ENCODE results near the gene NR3C2. TPM values are rescaled to one million over a fixed set of nuclear protein-coding genes. Genes with fewer than 3 reads are reported as not detected.

The NR3C2 gene
- total RNA-seq, 2 donors from 2014 or later: 0.44 to 0.82 TPM

GRCh38 chr4:148405161-148405893 is 36.9 kb downstream of the NR3C2 start:
- H3K9me3 ChIP-seq (ENCODE audit: control insufficient read depth, low read length): no peaks in the 10 kb centered on the region
- H3K36me3 ChIP-seq (ENCODE audit: control insufficient read depth, insufficient read depth, low read length): no peaks in the 10 kb centered on the region
- TF ChIP-seq, protein P1, sequence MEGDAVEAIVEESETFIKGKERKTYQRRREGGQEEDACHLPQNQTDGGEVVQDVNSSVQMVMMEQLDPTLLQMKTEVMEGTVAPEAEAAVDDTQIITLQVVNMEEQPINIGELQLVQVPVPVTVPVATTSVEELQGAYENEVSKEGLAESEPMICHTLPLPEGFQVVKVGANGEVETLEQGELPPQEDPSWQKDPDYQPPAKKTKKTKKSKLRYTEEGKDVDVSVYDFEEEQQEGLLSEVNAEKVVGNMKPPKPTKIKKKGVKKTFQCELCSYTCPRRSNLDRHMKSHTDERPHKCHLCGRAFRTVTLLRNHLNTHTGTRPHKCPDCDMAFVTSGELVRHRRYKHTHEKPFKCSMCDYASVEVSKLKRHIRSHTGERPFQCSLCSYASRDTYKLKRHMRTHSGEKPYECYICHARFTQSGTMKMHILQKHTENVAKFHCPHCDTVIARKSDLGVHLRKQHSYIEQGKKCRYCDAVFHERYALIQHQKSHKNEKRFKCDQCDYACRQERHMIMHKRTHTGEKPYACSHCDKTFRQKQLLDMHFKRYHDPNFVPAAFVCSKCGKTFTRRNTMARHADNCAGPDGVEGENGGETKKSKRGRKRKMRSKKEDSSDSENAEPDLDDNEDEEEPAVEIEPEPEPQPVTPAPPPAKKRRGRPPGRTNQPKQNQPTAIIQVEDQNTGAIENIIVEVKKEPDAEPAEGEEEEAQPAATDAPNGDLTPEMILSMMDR (conservative IDR thresholded peaks at IDR 0.05): no peak
- no peak overlapping the region for H3K9ac ChIP-seq (ENCODE audit: extremely low read depth, low read length, poor library complexity, severe bottlenecking)
- no peak overlapping the region for H3K4me3 ChIP-seq (ENCODE audit: low read length)
- no peaks in the 10 kb centered on the region for H3K4me1 ChIP-seq (ENCODE audit: control insufficient read depth, insufficient read depth, low read length)
- no peak overlapping the region for H3K27ac ChIP-seq (ENCODE audit: low read depth, low read length)
- Mint-ChIP-seq H3K36me3 (ENCODE audit: low read depth) (no peaks in the 10 kb centered on the region), H3K4me3 (no peak overlapping the region), H3K27me3 (ENCODE audit: insufficient read depth) (no peaks in the 10 kb centered on the region), H3K4me1 (no peaks in the 10 kb centered on the region), H3K27ac (no peak overlapping the region), H3K9me3 (no peaks in the 10 kb centered on the region)
- no peaks in the 10 kb centered on the region for H3K27me3 ChIP-seq (ENCODE audit: control insufficient read depth, insufficient read depth, low read length, poor library complexity, severe bottlenecking)
- WGBS, 2 experiments (ENCODE audit: insufficient coverage in 1 of 2, insufficient read length in 1 of 2): 88 to 100% methylated on average over 4 to 5 of the region's 5 CpGs
- DNase-seq: no peak

DNA sequence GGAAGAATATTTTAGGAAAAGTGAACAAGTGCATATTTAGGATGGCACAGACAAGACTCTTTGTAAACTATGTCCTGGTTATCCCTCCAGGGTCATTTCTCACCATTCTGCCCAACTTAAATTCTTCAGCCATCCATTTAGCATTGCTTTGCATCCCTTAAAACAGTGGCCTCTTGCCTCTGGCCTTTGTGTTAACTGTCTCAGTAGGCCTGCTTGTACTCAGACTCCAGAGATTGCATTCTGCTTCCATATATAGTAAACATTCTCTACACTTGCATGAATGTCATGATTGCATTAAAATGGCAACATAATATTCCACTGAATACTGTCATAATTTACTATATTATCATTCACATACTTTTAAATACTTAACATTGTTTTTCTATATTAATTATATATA is 43.2 kb downstream of the NR3C2 start:
- no peak for DNase-seq
- H3K9me3 ChIP-seq (ENCODE audit: control insufficient read depth, low read length): no peaks in the 10 kb centered on the region
- H3K4me3 ChIP-seq (ENCODE audit: low read length): no peak overlapping the region
- Mint-ChIP-seq H3K4me1 (no peaks in the 10 kb centered on the region), H3K27ac (no peak overlapping the region), H3K27me3 (ENCODE audit: insufficient read depth) (no peaks in the 10 kb centered on the region), H3K36me3 (ENCODE audit: low read depth) (no peaks in the 10 kb centered on the region), H3K9me3 (no peaks in the 10 kb centered on the region), H3K4me3 (no peak overlapping the region)
- no peak overlapping the region for H3K9ac ChIP-seq (ENCODE audit: extremely low read depth, low read length, poor library complexity, severe bottlenecking)
- H3K27me3 ChIP-seq (ENCODE audit: control insufficient read depth, insufficient read depth, low read length, poor library complexity, severe bottlenecking): no peaks in the 10 kb centered on the region
- no peaks in the 10 kb centered on the region for H3K36me3 ChIP-seq (ENCODE audit: control insufficient read depth, insufficient read depth, low read length)
- H3K4me1 ChIP-seq (ENCODE audit: control insufficient read depth, insufficient read depth, low read length): no peaks in the 10 kb centered on the region
- TF ChIP-seq, protein P1 (conservative IDR thresholded peaks at IDR 0.05): no peak
- no peak overlapping the region for H3K27ac ChIP-seq (ENCODE audit: low read depth, low read length)

GRCh38 chr4:148397771-148398170 is 44.4 kb downstream of the NR3C2 start:
- H3K36me3 Mint-ChIP-seq (ENCODE audit: low read depth): no peaks in the 10 kb centered on the region
- H3K9me3 Mint-ChIP-seq: no peaks in the 10 kb centered on the region
- H3K27me3 Mint-ChIP-seq (ENCODE audit: insufficient read depth): no peaks in the 10 kb centered on the region
- no peaks in the 10 kb centered on the region for H3K4me1 Mint-ChIP-seq
- no peaks in the 10 kb centered on the region for H3K36me3 ChIP-seq (ENCODE audit: control insufficient read depth, insufficient read depth, low read length)
- TF ChIP-seq, protein P1 (conservative IDR thresholded peaks at IDR 0.05): no peak
- no peak overlapping the region for H3K27ac Mint-ChIP-seq
- no peak overlapping the region for H3K4me3 Mint-ChIP-seq
- WGBS, 2 experiments (ENCODE audit: insufficient coverage in 1 of 2, insufficient read length in 1 of 2): 92 to 100% methylated on average over 2 of the region's 2 CpGs
- no peak for DNase-seq
- H3K4me3 ChIP-seq (ENCODE audit: low read length): no peak overlapping the region
- no peak overlapping the region for H3K9ac ChIP-seq (ENCODE audit: extremely low read depth, low read length, poor library complexity, severe bottlenecking)
- no peak overlapping the region for H3K27ac ChIP-seq (ENCODE audit: low read depth, low read length)
- H3K4me1 ChIP-seq (ENCODE audit: control insufficient read depth, insufficient read depth, low read length): no peaks in the 10 kb centered on the region
- no peaks in the 10 kb centered on the region for H3K27me3 ChIP-seq (ENCODE audit: control insufficient read depth, insufficient read depth, low read length, poor library complexity, severe bottlenecking)
- no peaks in the 10 kb centered on the region for H3K9me3 ChIP-seq (ENCODE audit: control insufficient read depth, low read length)
